Activated CD4-positive, alpha-beta T cell treated with anti-CD3 and anti-CD28 coated beads, Interleukin-2, amount 50 U/mL, for 48 hours (primary cell): ENCODE measurements around the gene FFAR1.

Experiments used
- DNase-seq, 2 experiments: peaks; one replicate each; pipeline ENCODE4 v3.0.0-alpha.2; 2020

Gene FFAR1

DNA sequence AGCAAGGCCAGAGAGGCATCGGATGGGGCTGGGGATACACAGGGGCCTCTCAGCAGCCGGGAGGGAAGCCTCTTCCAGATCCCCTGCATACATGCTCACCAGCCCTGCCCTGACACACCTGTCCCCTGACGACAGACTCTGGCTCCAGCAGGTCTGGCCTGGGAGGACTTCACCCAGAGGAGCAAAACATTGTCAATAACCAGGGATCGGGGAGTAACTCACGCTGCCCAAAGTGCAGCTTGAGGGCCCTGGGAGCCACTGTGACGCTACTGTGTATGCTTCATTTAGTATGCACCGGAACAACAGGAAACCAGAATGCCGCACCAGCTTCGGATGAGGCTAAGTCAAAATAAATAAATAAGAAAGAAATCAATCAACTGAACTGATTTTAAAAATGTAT lies 31.1 kb upstream of the FFAR1 start:
- no peak for DNase-seq

DNA sequence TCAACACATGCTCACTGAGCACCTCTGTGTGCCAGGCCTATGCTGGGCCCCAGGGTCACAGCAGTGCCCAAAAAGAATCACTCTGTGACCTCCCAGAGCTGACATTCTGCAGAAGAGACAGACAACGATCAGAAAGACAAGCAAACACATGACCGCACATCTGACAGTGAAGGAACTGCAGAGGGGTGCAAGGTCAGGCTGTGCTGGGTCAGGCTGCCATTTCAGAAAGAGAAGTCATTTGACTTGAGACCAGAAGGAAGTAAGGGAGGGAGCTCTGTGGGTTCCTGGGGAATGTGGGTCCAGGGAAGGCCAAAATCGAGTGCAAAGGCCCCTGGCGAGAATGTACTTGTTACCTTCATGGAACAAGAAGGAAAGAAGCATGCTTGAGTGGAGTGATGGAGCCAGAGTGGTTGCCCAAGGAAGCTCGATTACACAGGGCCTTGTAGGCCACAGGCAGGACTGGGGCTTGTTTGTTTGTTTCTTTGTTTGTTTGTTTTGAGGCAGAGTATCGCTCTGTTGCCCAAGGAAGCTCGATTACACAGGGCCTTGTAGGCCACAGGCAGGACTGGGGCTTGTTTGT lies 30.1 kb upstream of the FFAR1 start:
- no peak for DNase-seq

DNA sequence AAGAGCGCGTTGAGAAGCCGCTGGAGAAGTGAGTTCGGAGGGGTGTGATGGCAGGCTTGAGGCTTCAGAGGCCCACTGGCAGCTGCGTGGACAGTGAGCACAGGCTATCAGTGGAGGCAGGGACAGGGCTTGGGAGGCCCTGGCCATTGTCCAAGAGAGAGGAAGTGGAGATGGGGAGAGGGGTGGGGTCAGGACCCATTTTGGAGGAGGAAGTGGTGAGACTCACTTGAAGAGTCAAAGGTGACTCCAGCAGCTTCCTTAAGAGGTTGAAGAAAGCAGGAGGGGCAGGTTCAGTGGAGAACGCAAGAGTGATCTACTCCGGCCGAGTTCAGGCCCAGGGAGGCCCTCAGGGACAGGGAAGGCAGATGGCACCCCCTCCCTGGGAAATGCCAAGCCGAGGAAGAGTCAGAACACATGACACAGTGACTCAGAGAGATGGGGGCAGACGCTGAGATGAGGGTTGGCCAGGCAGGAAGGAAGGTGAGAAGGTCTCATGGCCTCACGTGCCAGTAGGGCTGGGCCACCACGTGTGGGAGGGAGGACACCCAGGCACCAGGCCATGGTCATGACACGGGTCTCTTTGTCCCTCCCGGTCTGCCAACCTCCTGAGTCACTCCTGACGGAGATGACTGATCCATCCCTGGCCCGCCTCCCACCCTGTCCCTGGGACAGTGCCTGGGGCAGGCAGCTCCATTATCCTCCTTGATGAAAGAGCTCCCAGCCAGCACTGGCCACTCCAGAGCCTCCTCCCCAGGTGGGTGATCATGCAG lies 28.8 kb upstream of the FFAR1 start:
- no peak for DNase-seq

DNA sequence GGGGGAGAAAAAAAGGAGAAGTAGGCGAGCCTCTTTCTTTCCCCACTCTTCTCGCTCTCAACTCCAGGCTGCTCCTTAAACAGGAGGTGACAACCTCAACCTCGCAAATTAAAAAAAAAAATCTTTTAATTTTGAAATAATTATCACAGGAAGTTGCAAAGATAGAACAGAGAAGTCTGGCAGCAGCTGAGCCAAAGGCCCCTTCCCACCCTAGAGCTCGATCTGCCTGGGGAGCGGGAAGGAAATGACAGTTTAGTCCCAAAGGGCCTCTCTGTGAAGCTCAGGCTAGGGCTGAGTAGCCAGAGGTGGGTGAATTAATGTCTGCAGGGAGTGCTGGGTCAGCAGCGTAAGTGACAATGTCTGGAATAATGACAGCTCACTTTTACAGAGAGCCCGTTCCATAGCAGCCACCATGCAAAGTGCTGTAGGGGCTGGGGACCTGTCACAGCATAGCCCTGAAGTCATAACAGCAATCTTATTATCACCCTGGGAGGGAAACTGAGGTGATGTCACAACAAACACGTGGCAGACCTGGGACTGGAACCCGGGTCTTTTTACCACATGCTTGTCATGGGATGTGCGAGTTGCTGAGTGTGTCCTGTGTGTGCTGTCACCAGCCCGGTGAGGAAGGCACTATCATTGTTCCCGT lies 27.5 kb upstream of the FFAR1 start:
- no peak for DNase-seq

DNA sequence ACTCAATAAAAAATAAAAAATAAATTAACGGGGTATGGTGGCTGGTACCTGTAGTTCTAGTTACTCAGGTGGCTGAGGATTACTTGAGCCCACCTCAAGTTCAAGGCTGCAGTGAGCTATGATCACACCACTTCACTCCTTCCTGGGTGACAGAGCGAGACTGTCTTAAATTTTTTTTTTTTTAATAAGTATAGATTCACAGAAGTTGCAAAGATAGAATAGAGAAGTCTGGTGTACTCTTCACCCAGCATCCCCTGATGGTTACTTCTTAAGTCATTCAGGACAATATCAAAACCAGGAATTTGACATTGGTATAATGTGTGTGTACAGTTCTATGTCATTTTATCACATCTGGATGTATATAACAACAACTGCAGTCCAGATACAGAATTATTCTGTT lies 26.4 kb upstream of the FFAR1 start:
- DNase-seq, result no peak

DNA sequence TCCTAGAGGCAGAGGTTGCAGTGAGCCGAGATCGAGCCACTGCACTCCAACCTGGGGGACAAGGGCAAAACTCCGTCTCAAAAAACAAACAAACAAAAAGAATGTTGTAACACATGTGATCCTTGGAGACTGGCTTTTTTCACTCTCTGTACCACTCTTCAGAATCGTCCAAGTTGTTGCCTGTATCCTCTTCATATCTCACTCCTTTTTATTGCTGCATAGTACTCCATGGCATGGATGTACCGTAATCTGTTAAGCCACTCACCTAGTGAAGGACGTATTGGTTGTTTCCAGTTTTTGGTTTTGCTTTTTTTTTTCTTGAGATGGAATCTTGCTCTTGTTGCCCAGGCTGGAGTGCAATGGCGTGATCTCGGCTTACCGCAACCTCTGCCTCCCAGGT lies 25.7 kb upstream of the FFAR1 start:
- DNase-seq, result no peak

DNA sequence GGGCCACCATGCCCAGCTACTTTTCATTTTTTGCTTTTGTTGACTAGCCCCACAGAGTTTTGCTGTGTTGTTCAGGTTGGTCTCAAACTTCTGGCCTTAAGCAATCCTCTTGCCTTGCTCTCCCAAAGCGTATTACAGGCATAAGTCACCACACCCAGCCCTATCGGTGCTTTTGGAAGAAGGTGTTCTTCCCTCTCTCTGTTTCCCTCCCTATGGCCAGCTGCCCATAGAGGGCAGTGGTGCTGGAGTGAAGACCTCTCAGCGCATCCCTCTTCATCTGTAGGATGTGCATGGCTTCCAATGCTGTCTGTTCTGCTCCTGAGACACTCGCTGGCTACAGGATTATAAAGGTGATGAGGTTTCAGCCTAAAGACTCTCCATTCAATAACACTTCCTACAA lies 20.1 kb upstream of the FFAR1 start:
- DNase-seq, result no peak

DNA sequence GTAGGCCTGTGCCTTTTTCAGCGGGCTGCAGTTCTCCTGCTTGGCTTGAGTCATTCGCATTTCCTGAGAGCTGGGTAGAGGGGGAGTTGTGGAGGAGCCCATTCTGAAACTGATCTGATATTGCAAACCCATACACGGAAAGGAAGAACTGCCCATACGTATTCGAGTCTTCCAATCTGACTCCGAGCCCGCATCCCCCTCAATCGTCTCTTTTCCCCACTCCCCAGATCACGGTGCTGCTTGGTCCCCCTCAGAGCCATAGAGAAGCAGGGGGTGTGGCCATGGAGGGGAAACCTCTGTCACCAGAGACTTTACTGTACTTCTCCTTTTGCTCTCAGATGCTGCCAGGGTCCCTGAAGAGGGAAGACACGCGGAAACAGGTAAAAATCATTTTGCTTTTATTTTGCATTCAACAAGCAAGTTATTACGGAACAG lies 18.8 kb upstream of the FFAR1 start, which contains the start of gene CD22:
Gene CD22 (plus strand): TSS at position 337 of the 435 bp plus-strand sequence. CDS start 2,854 bp downstream, outside the sequence.
- DNase-seq, result no peak

DNA sequence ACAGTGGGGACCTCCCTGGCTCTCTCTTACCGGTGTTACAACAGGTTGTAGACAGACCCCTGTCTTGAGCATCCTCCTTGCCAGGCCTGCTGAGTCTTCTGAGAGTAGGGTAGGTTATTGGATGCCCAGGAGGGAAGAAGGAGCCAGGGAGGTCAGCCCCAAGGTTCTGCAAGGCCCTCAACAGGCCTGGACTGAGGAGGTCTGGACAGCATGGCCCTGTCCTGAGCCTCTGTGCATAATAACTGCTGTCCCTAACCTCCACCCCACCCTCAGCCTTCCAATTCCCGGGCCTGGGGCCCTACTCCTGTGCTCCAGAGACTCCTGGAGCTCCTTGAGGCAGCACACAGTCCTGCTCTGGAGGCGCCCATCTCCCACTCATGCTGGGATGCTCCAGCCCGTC lies 18.4 kb upstream of the FFAR1 start:
- no peak for DNase-seq

DNA sequence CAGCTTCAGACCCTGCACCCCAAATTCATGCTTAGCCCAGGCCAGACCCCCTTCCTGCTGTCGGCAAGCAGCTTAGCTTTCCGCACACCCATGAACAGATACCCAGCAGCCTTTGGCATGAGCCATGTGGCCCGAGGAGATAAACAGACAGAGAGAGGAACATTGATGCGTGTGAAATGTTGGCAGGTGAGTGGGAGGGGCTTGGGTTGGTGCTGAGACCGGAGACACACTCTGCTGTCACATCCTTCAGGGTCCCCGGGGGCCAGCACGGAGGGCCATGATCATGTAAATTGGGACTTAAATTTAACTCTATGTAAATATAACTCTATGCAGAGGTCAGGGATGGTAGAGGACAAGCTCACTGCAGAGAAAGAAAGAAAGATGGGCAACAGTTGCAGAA lies 17.2 kb upstream of the FFAR1 start:
- DNase-seq, result no peak

DNA sequence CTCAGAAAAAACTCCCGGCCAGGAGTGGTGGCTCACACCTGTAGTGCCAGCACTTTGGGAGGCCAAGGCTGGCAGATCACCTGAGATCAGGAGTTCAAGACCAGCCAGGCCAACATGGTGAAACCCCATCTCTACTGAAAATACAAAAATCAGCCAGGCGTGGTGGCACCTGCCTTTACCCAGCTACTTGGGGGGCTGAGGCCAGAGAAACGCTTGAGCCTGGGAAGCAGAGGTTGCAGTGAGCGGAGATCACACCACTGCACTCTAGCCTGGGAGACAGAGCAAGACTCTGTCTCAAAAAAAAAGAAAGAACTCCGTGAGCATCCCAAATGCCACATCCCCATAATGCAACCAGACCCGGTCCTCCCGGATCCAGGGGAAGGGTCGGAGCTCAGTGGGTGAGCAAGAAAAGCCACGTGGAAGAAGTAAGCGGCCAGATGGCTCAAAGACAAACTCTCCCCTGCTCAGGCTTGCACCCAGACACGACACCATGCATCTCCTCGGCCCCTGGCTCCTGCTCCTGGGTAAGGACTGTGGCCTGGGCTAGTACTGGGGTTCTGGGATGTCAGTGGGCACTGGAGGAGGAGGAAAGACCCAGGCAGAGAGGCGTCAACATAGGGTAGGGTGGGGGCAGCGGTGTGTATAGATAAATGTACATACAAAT lies 16.0 kb upstream of the FFAR1 start:
- no peak for DNase-seq

DNA sequence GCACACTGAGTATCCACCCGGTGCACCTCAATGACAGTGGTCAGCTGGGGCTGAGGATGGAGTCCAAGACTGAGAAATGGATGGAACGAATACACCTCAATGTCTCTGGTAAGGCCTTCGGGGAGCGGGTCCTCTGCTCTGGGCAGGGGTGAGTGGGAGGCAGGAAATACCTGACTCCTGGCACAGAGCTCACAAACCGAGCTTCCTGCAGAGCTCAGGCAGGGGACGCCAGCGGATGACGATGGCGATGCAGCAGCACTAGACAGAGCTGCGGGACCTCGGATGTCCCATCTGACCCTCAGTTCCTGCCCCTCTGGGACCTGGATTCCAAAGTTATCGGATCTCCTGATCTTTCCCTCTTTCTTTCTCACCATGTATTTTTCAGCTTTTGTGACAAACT lies 14.9 kb upstream of the FFAR1 start:
- DNase-seq, result peak; percentile 42 to 55

DNA sequence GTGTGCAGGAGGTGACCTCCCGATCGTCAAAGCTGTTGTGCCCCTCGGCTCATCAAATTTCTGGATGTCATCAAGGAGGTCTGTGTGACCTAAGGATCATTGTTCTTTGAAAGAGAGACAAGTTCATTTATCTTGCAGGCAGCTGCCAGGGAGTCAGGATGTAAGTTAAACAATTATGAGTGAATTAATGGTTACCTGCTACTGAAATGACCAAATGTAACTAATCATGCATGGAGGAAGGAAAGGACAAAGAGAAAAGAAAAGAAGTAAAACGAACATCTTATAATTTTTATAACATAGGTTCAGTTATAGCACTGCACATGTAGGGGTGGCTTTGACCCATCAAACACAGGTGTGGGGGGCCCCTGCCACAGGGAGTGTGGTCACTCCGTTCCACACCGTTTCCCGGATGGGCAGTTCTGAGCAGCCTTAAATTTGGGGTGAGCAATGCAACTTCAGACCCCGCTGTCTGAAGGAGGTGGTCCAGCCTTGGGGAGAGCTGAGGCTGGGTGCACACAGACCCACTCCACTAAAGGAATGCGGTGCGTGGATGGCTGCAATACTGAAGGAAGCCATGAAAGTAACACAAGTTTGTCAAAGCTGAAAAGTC lies 13.5 kb upstream of the FFAR1 start:
- no peak for DNase-seq

DNA sequence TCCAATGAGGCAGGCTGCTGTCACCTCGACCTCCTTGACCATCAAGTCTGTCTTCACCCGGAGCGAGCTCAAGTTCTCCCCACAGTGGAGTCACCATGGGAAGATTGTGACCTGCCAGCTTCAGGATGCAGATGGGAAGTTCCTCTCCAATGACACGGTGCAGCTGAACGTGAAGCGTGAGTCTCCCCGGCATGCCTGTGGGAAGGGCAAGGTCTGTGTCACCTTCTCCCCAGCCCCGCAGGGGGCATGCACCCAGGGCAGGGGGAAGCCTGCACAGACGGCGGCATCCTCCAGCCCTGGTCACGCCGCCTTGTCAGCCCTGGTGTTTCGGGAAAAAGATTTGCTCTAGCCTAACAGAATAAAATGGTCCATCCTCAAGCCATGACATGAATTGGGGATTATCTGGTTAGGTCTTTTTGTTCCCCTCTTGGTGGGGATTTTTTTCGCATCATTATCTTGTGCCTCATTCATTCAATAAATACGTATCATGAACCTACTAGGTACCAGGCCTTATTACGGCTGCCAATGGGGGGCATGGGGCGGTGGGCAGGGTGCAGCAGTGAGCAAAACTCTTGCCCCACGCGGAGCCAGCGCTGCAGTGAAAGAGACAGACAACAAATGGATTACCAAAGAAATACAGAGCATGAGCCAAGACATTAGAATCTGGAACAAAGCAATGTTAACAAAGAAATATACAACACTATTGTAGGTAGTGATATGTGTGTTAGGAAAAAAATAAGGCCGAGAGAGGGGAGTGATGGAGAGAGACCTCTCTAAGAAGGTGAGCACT lies 11.3 kb upstream of the FFAR1 start:
- DNase-seq, result no peak

DNA sequence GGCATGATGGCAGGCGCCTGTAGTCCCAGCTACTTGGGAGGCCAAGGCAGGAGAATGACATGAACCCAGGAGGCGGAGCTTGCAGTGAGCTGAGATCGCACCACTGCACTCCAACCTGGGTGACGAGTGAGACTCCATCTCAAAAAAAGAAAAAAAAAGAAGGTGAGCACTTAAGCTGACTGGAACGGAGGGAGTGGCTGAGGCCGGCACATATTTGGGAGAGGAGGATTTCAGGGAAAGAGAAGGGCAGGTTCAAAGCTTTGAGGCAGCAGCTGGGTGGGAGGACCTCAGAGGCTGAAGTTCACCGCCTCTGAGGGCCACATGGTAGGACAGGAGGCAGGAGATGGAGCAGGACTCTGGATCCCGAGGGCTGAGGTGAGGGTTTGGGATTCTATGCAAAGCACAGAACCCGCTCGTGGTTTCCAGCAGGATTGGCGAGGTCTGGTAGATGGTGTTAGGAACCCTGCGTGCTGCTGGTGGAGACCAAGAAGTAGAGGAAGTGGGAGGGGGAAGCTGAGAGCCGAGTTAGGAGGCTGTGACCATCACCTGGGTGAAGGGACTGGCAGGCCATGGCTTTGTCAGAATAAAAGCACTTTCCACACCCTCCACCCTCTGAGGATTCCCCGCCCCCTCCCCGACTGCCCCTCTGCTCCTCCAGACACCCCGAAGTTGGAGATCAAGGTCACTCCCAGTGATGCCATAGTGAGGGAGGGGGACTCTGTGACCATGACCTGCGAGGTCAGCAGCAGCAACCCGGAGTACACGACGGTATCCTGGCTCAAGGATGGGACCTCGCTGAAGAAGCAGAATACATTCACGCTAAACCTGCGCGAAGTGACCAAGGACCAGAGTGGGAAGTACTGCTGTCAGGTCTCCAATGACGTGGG lies 10.4 kb upstream of the FFAR1 start:
- no peak for DNase-seq

DNA sequence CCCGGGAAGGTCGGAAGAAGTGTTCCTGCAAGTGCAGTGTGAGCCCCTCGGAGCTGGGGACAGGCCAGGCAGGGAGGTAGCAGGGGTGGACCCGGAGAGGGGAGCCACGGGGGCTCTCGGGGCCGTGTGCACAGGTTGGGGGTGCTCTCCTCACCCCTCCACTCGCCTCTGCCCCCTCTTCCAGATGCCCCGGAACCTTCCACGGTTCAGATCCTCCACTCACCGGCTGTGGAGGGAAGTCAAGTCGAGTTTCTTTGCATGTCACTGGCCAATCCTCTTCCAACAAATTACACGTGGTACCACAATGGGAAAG lies 9.8 kb upstream of the FFAR1 start:
- no peak for DNase-seq

DNA sequence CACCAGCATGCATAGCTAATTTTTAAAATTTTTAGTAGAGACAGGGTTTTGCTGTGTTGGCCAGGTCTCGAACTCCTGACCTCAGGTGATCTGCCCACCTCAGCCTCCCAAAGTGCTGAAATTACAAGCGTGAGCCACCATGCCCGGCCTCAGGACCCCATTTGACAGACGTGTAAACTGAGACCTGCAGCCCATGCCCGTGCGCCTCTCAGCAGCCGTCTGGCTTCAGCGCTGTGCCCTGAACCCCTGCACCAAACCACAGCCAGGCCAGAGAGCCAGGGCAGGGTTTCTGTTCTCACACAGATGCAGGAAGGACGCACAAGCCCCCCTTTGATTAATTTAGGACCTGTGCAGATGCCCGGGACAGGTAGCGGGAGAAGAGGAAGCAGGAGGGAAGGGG lies 7.3 kb upstream of the FFAR1 start:
- DNase-seq, result no peak

DNA sequence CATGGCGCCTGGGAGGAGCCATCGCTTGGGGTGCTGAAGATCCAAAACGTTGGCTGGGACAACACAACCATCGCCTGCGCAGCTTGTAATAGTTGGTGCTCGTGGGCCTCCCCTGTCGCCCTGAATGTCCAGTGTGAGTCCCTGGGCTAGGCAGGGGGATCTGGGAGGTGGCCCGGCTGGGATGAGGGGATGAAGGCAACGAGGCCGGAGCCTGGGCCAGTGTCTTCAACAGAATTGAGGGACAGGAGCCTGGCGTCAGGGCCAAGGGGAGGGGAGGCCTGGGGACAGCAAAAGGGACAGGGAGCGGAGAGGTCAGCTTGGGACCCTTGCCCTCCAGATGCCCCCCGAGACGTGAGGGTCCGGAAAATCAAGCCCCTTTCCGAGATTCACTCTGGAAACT lies 6.7 kb upstream of the FFAR1 start:
- no peak for DNase-seq

DNA sequence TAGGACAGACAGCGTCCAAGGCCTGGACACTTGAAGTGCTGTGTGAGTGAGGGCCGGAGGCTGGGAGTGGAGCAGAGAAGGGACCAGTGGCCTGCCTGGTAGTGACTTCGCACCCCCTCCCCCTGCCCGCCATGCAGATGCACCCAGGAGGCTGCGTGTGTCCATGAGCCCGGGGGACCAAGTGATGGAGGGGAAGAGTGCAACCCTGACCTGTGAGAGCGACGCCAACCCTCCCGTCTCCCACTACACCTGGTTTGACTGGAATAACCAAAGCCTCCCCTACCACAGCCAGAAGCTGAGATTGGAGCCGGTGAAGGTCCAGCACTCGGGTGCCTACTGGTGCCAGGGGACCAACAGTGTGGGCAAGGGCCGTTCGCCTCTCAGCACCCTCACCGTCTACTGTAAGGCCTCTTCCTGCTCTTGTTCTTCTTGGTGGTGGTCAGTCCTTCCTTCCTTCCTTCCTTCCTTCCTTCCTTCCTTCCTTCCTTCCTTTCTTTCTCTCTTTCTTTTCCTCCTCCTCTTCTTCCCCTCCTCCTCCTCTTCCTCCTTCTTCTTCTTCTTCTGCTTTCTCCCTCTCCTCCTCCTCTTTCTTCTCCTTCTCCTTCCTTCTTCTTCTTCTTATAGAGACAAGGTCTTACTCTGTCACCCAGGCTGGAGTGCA lies 6.0 kb upstream of the FFAR1 start:
- DNase-seq, result no peak

DNA sequence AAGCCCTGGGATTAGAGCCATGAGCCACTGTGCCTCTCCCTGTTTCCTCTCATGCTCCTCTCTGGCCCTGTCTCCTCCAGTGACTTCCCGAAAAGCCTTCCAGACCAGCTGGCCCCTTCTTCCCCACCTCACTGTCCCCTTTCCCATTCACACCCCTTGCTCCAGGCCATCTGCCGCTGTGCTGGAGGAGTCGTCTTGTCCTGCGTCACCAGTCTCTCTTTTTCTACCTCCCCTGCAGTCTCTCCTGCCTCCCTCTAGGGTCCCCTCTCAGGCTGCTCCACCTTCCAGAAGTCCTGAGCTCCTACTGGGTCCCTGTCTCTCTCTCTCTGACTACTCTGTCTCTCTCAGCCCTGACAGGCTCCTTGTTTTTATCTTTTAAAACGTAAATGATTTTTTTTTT lies 5.3 kb upstream of the FFAR1 start:
- no peak for DNase-seq

DNA sequence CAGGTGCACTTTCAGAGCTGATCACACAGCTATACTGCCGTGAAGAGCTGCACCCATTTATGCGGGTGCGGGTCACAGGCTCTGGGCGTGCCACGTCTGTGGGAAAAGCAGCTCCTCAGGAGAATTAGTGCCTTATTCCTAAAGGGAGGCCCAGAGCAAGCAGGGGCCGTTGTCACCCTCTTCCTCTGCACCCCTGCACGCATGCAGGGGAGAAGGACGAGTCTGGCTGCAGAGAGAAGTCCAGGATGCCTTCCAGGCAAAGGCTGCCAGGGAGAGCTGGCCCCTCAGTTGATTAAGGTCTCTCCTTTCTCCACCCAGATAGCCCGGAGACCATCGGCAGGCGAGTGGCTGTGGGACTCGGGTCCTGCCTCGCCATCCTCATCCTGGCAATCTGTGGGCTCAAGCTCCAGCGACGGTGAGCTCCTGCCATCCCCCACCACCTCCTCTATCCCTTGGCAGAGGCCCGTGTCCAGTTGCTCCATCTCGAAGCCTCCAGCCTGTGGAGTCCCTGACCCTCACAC lies 3.1 kb upstream of the FFAR1 start:
- DNase-seq, result no peak
